Stomach (tissue), 4 donors: ENCODE measurements around the gene LOXL3.

Source experiments
- CTCF ChIP-seq, 7 experiments: fragments of 450-650 bp in 4 of 7; fragments of 200-600 bp in 3 of 7; sonication (generic) in 3 of 7; IDR thresholded peaks; one replicate each; pipeline ENCODE4 v1.5.1; 2016 to 2019; ENCODE audit warnings: antibody characterized with exemption in 7 of 7, control low read depth in 2 of 7, mild to moderate bottlenecking in 1 of 7
- POLR2A ChIP-seq, 4 donors: fragments of 450-650 bp; IDR thresholded peaks; one replicate each; pipeline ENCODE4 v1.6.1; 2016; ENCODE audit warnings: antibody characterized with exemption in 4 of 4, control low read depth in 2 of 4, mild to moderate bottlenecking in 1 of 4, moderate library complexity in 1 of 4
- POLR2AphosphoS5 ChIP-seq, 3 donors: sonication (generic); formaldehyde crosslinking; IDR thresholded peaks; one replicate each; pipeline ENCODE4 v1.6.1; 2016; ENCODE audit warnings: antibody characterized with exemption in 3 of 3

- TF ChIP-seq CTCF (IDR thresholded peaks at IDR 0.05) (no peak), POLR2AphosphoS5 (IDR thresholded peaks at IDR 0.05) (no peak), POLR2A (IDR thresholded peaks at IDR 0.05) (no peak)
Measured at GRCh38 chr2:74550231-74550630, 3.5 kb downstream of the LOXL3 start.
